Muscle layer of colon (tissue), 2 donors: Measurements from ENCODE around the gene ADARB2.

ENCODE experiments used
- H3K27ac ChIP-seq: one replicate; pipeline ENCODE4 v1.7.0; 2013; ENCODE audit warnings: low read depth, mild to moderate bottlenecking, low read length, moderate library complexity
- H3K27me3 ChIP-seq, 2 donors: one replicate each; pipeline ENCODE4 v1.7.0; 2013; ENCODE audit warnings: low read length in 2 of 2, mild to moderate bottlenecking in 2 of 2; ENCODE audit not compliant: insufficient read depth in 2 of 2, control insufficient read depth in 1 of 2
- H3K36me3 ChIP-seq: one replicate; pipeline ENCODE4 v1.7.0; 2013; ENCODE audit warnings: mild to moderate bottlenecking, low read length; ENCODE audit not compliant: insufficient read depth
- H3K4me1 ChIP-seq: one replicate; pipeline ENCODE4 v1.7.0; 2013; ENCODE audit warnings: mild to moderate bottlenecking, low read length; ENCODE audit not compliant: insufficient read depth
- H3K4me3 ChIP-seq, 2 donors: one replicate each; pipeline ENCODE4 v1.7.0; 2013; ENCODE audit warnings: low read length in 2 of 2, low read depth in 1 of 2, mild to moderate bottlenecking in 1 of 2, moderate library complexity in 1 of 2
- H3K9ac ChIP-seq: one replicate; pipeline ENCODE4 v1.7.0; 2013; ENCODE audit warnings: low read length
- H3K9me3 ChIP-seq: one replicate; pipeline ENCODE4 v1.7.0; 2013; ENCODE audit warnings: mild to moderate bottlenecking, low read length
- donor health status: abdominal sarcoma.
- donor health status: Adenocarcinoma of cecum.

ADARB2 gene

DNA sequence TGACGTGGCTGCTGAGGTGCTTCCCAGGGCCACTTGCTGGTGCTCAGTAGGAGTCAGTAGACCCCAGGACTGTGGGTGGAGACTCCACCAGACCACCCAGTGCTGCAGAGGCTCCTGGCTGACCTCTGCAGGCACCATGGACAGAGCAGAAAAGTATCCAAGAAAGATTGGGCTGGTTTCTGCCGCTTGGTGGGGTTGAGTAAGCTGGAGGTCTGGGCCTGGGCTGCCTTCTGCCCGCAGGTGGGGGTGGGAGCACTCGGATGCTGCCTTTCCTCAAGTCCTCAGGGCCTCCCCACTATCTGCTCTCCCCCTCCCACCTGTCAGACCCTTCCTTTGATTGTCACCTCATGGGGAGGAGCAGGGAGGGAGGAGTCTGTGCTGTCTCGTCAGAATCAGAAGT, 589.5 kb downstream of the ADARB2 start:
- Histone ChIP-seq H3K9me3 (no peaks in the 10 kb centered on the region), H3K4me3 (no peak overlapping the region), H3K9ac (no peak overlapping the region), H3K27me3 (no peaks in the 10 kb centered on the region), H3K27ac (no peak overlapping the region), H3K36me3 (no peaks in the 10 kb centered on the region), H3K4me1 (no peaks in the 10 kb centered on the region)

DNA sequence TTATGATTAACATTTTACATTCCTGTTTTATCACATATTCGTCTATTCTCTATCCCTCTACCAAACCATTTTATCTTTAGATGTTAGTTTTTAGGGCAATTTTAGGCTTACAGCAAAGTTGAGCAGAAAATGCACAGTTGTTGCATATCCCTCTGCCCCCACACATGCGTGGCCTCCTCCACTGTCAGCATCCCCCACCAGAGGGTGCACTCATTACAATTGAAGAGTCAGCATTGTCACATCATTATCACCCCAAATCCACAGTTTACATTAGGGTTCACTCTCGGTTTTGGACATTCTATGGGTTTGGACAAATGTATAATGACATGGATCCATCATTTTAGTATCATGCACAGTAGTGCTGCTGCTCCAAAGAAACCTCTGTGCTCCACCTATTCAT, 594.7 kb downstream of the ADARB2 start:
- Histone ChIP-seq H3K4me3 (no peak overlapping the region), H3K9me3 (no peaks in the 10 kb centered on the region)

DNA sequence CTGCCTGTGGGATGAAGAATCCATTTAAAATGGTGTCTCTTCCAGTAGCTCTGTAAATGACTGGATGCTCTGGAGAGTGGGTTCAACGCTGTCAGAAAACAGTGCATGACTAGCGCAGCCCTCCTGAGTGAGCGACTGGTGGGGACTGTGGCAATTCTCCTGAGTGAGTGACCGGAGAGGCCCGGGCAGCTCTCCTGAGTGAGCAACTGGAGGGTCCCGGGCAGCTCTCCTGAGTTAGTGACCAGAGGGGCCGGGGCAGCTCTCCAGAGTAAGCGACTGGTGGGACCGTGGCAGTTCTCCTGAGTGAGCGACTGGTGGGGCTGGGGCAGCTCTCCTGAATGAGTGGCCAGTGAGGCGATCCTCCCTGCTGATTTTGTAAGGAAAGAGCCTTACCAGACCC, 595.6 kb downstream of the ADARB2 start:
- H3K27me3 ChIP-seq = no peaks in the 10 kb centered on the region
- no peak overlapping the region for H3K27ac ChIP-seq
- no peak overlapping the region for H3K4me3 ChIP-seq
- no peaks in the 10 kb centered on the region for H3K36me3 ChIP-seq
- H3K4me1 ChIP-seq = no peaks in the 10 kb centered on the region
- H3K9ac ChIP-seq = no peak overlapping the region
- no peaks in the 10 kb centered on the region for H3K9me3 ChIP-seq

More for the DNA sequence above, 594.7 kb downstream of the ADARB2 start:
- H3K36me3 ChIP-seq = no peaks in the 10 kb centered on the region
- H3K27me3 ChIP-seq = no peaks in the 10 kb centered on the region
- no peak overlapping the region for H3K27ac ChIP-seq
- H3K4me1 ChIP-seq = no peaks in the 10 kb centered on the region
- H3K9ac ChIP-seq = no peak overlapping the region

DNA sequence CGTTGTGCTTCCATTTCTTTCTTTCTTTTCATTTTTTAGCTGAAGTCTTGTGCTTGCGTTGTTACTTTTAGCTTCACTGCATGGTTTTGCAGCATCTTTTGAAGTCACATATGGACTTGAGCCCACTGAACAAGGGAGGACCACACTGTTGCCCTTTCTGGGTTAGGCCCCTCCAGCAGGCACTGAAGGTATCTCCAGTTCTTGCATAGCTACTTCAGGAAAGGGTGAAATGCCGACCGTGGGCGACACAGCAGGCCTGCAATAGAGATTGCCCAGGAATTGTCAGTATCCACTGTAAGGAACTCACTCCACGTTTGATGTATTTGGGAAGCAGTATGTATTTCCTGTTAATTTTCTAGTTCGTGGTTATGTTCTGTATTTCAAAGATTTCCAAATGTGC, 596.1 kb downstream of the ADARB2 start:
- H3K9me3 ChIP-seq = no peaks in the 10 kb centered on the region
- no peak overlapping the region for H3K4me3 ChIP-seq
- H3K36me3 ChIP-seq = no peaks in the 10 kb centered on the region
- no peak overlapping the region for H3K9ac ChIP-seq
- no peaks in the 10 kb centered on the region for H3K4me1 ChIP-seq
- H3K27ac ChIP-seq = no peak overlapping the region
- no peaks in the 10 kb centered on the region for H3K27me3 ChIP-seq

DNA sequence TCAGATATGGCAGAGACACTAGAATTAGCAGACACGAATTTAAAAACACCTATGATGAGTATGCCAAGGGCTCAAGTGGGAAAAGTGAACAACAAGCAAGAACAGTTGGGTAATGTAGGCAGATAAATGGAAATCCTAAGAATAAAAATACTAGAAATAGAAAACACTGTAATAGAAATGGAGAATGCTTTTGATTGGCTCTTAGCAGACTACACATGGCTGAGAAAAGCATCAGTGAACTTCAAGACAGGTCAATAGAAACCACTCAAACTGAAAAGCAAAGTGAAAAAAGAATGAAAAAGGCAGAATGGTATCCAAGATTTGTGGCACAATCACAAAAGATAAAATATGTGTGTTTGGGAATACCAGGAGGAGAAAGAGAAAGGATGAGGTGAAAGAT, 598.8 kb downstream of the ADARB2 start:
- no peak overlapping the region for H3K4me3 ChIP-seq
- H3K36me3 ChIP-seq = no peaks in the 10 kb centered on the region
- no peaks in the 10 kb centered on the region for H3K4me1 ChIP-seq
- no peak overlapping the region for H3K9ac ChIP-seq
- H3K27me3 ChIP-seq = no peaks in the 10 kb centered on the region
- no peak overlapping the region for H3K27ac ChIP-seq
- H3K9me3 ChIP-seq = no peaks in the 10 kb centered on the region

DNA sequence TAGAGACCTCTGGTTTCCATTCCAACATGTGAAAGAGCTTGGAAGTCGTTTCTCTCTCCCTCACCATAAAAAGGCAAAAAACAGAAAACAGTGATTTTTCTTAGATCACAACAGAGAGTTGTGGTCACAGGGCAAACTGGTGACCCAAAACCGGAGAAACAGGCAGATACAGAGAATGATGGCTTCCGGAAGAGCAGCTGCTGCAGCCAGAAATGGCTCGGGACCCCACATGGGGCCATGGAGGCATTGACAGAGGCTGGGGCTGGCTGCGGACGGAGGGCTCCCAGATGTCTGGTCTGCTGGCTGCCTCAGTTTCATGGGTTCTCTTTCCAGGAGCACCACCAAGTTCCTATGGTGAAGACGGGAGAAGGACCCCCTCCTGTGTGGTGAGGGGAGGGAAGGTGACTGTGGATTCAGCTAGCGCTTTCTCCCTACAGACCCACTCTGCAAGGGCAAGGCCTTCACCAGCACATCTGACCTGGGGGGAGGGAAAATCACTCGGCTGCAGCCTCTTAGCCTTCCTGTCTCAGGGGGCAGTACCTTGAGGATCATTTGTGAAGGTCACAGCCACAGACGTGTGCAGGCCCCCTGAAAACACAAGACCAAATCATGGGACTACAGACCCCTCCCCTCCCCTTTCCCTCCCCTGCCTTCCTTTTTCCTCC, 599.7 kb downstream of the ADARB2 start:
- H3K9ac ChIP-seq = no peak overlapping the region
- H3K36me3 ChIP-seq = no peaks in the 10 kb centered on the region

DNA sequence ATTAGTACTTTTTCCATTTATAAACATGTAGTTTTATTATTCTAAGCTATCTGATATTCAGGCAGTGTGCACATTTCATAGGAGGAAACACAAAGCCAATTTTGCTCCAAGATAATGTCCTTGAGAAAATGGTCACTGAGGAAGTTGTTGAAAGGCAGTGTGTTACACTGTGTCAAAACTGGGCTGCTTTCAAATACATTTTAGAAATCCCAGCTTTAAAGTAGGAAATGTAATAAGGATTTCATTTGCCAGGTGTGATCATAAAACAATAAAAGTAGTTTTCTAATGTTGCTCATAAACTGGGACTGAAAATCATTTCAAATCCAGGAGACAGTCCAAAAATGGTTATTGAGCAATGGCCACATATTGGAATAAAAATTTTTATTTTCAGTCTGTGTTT, 601.1 kb downstream of the ADARB2 start:
- no peaks in the 10 kb centered on the region for H3K36me3 ChIP-seq
- no peaks in the 10 kb centered on the region for H3K4me1 ChIP-seq
- no peak overlapping the region for H3K4me3 ChIP-seq
- no peaks in the 10 kb centered on the region for H3K9me3 ChIP-seq
- no peak overlapping the region for H3K27ac ChIP-seq
- no peak overlapping the region for H3K9ac ChIP-seq
- H3K27me3 ChIP-seq = no peaks in the 10 kb centered on the region

More for the DNA sequence above, 599.7 kb downstream of the ADARB2 start:
- Histone ChIP-seq H3K4me1 (no peaks in the 10 kb centered on the region), H3K4me3 (no peak overlapping the region), H3K27ac (no peak overlapping the region), H3K9me3 (no peaks in the 10 kb centered on the region), H3K27me3 (no peaks in the 10 kb centered on the region)

DNA sequence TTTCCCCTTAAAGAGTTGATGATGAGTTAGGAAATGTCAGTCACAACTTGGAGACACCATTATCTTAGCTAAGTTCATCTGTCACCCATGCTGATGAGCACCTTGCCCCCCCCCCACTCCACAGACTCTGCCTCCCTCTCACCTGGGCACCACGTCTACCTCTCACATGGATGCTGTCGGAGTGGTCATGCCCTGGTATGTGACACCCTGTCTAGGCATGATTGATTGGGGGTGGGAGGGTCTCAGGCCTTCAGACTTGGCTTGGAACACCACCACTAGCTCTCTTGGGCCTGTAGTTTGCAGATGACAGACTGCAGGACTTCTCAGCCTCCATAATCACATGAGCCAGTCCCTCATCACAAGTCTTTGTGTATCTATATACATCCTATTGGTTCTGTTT, 603.2 kb downstream of the ADARB2 start:
- Histone ChIP-seq H3K9me3 (no peaks in the 10 kb centered on the region), H3K27ac (no peak overlapping the region), H3K4me1 (no peaks in the 10 kb centered on the region), H3K36me3 (peaks cover 19% of the 10 kb centered on the region), H3K9ac (no peak overlapping the region), H3K4me3 (no peak overlapping the region), H3K27me3 (no peaks in the 10 kb centered on the region)

DNA sequence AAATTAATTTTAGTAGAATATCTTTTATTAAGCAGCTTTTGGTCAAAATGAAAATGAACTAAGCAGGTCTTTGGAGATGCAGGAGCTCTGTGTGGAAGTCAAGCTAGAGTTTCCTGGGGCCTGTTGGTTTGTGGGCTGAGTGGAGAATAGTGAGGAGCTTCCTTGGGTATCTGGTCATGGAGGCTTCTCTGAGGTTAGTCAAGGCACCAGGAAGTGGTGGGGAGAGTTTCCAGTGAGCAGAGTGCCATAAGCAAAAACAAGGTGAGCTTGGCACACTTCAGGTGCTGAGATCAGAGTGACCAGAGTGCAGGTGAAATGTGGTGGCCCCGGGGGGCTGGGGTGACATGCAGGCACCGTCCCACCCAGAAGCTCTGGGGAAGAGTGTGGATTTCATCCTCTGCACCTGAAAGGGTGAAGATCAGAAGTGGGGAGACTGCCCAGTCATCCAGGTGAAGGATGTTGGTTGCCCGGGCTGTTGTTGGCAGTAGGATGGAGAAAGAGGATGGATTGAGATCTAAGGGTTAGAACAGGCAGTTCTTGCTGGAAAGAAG, 603.8 kb downstream of the ADARB2 start:
- no peak overlapping the region for H3K27ac ChIP-seq
- no peaks in the 10 kb centered on the region for H3K27me3 ChIP-seq
- no peak overlapping the region for H3K9ac ChIP-seq
- no peak overlapping the region for H3K4me3 ChIP-seq
- H3K4me1 ChIP-seq = no peaks in the 10 kb centered on the region
- no peaks in the 10 kb centered on the region for H3K9me3 ChIP-seq
- peaks cover 23% of the 10 kb centered on the region for H3K36me3 ChIP-seq

DNA sequence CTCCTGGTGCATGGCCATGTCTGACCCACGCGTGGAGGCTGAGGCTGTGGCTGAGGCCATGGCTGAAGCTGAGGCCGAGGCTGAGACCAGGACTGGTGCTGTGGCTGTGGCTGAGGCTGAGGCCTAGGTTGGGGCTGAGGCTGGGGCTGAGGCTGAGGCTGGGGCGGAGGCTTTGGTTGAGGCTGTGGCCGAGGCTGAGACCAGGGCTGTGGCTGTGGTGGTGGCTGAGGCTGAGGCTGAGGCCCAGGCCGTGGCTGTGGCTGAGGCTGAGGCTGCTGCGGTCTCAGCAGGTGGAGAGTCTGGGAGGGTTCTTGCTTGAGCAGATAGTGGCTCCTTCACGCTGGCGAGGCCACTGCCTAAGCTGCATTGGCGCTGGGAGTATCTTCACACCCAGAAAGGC, 604.7 kb downstream of the ADARB2 start:
- H3K4me1 ChIP-seq = no peaks in the 10 kb centered on the region
- peaks cover 23% of the 10 kb centered on the region for H3K36me3 ChIP-seq

DNA sequence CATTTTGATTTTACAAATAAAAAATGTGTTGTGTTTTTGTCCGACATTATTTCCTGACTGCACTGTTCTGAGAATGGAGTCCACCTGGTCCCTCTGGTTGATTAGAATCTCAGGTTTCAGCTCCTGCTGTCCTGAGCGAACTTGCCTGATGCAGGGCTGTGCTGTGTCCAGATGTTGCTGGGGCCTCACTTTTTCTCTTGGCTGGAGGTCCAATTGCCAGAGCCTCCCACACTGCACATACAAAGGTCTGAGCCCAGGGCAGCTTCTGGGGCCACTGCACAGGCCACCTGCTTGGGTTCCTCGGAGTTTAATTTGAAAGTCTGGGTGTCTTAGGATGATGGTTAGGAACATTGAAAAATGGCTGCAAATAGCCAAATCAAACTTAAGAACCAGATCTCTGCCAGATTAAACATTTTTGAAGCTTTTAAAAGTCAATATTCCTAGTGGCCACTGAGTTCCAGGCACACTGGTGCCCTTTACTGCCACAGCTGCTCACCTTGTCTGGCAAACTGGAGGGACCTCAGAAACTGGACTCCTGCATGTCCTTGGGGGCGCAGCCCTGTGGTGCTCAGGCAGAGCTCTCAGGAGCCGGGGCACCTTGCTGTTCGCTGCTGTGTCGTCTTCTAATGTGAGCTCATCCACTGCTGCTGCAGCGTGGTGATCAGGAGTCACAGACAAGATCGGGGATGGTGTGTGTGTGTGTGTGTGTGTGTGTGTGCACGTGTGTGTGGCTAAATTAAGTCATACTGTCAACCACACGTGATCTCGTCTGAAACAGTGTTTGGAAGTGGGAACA, 606.1 kb downstream of the ADARB2 start:
- Histone ChIP-seq H3K9ac (no peak overlapping the region), H3K9me3 (no peaks in the 10 kb centered on the region), H3K4me1 (no peaks in the 10 kb centered on the region), H3K4me3 (no peak overlapping the region), H3K36me3 (peaks cover 28% of the 10 kb centered on the region), H3K27me3 (no peaks in the 10 kb centered on the region), H3K27ac (no peak overlapping the region)

More for the DNA sequence above, 604.7 kb downstream of the ADARB2 start:
- H3K9me3 ChIP-seq = no peaks in the 10 kb centered on the region
- no peak overlapping the region for H3K9ac ChIP-seq
- no peaks in the 10 kb centered on the region for H3K27me3 ChIP-seq
- H3K4me3 ChIP-seq = no peak overlapping the region
- no peak overlapping the region for H3K27ac ChIP-seq
